ENCODE data around the gene TGIF1. TPM values are rescaled to one million over a fixed set of nuclear protein-coding genes. Genes with fewer than 3 reads are reported as not detected.
A peak's percentile ranks its signal among the peaks of the same experiment; 100 is the strongest.

The TGIF1 gene
- total and polyA plus RNA-seq, 9 of the 15 experiments (the other 6 are each of a cell fraction or from before 2014, with no cell fraction given), result 16.1 to 77.7 (median 44.6) TPM

- ChIA-PET POLR2A (no interaction called here), CTCF (ENCODE audit: low intra/inter-chr PET ratio) (no interaction called here)
- no TSS peak for BruUV-seq (replicated peaks)
- Histone ChIP-seq H3K9me1 (ENCODE audit: control insufficient read depth, insufficient read depth, low read length) (no peaks in the 10 kb centered on the region), H3K9me3 (replicated peaks; ENCODE audit: control insufficient read depth, insufficient read depth, low read depth, low read length) (no peaks in the 10 kb centered on the region), H3K4me2 (ENCODE audit: insufficient read depth, low read length) (no peak overlapping the region), H3K79me2 (ENCODE audit: control insufficient read depth, insufficient read depth, low read length) (no peaks in the 10 kb centered on the region), H2AFZ (ENCODE audit: low read depth, low read length) (no peak overlapping the region), H3K27ac (ENCODE audit: extremely low read depth, low read depth, low read length) (no peak overlapping the region), H3K9ac (ENCODE audit: insufficient read depth in 1 of 2, low read depth in 2 of 2, low read length in 2 of 2) (no peak overlapping the region), H3K36me3 (ENCODE audit: control insufficient read depth, insufficient read depth, low read length) (no peaks in the 10 kb centered on the region), H3K4me3 (no peak overlapping the region), H4K20me1 (replicated peaks; ENCODE audit: control insufficient read depth, insufficient read depth, low read length) (no peaks in the 10 kb centered on the region), H3K4me1 (replicated peaks in 1 of 2; ENCODE audit: control insufficient read depth in 2 of 2, insufficient read depth in 2 of 2, low read length in 2 of 2) (peaks cover 3 to 7% of the 10 kb centered on the region in 2 experiments; a peak in 3 of 5 replicates), H3K27me3 (ENCODE audit: control insufficient read depth in 2 of 2, insufficient read depth in 2 of 2, low read length in 2 of 2) (no peaks in the 10 kb centered on the region)
- FAIRE-seq (no peak), DNase-seq (ENCODE audit: extremely low read depth in 1 of 4, low spot score in 3 of 4) (no peak), ATAC-seq (no peak)
- TF ChIP-seq CEBPG (CRISPR knock-in tag; IDR thresholded peaks at IDR 0.05) (no peak), CEBPG (tag; conservative IDR thresholded peaks at IDR 0.05 in 1 of 2, IDR thresholded peaks at IDR 0.05 in 1 of 2) (peak in 1 of 2 experiments; percentile 21; a peak in 1 of 4 replicates), PRPF4 (IDR thresholded peaks at IDR 0.05; ENCODE audit: insufficient read depth, low read depth, low read length, poor library complexity, severe bottlenecking) (no peak)
- intact Hi-C loops (cut with micrococcal nuclease), result no loop called here
- in situ Hi-C loops (cut with MboI), result no loop called here
- WGBS (ENCODE audit: insufficient coverage, low coverage, missing lambda C conversion rate), result 76% methylated on average over 5 of the region's 5 CpGs
Measured at GRCh38 chr18:3427944-3428343, 22.0 kb upstream of the TGIF1 start.

- WGBS (ENCODE audit: insufficient coverage, low coverage, missing lambda C conversion rate), result 73% methylated on average over 3 of the region's 3 CpGs
- intact Hi-C loops (cut with micrococcal nuclease), result no loop called here
- no peak overlapping the region for H3K9ac ChIP-seq (ENCODE audit: insufficient read depth in 1 of 2, low read depth in 2 of 2, low read length in 2 of 2)
- no peak overlapping the region for H3K27ac ChIP-seq (ENCODE audit: extremely low read depth, low read depth, low read length)
- CTCF ChIA-PET (ENCODE audit: low intra/inter-chr PET ratio), result no interaction called here
- in situ Hi-C loops (cut with MboI), result no loop called here
- no TSS peak for BruUV-seq (replicated peaks)
- H3K79me2 ChIP-seq (ENCODE audit: control insufficient read depth, insufficient read depth, low read length), result no peaks in the 10 kb centered on the region
- H2AFZ ChIP-seq (ENCODE audit: low read depth, low read length), result peak overlapping the region; percentile 18; the same call in 1 of the 2 replicates
- POLR2A ChIA-PET, result no interaction called here
- DNase-seq (ENCODE audit: extremely low read depth in 1 of 4, low spot score in 3 of 4) (no peak), FAIRE-seq (no peak), ATAC-seq (no peak)
- H3K4me3 ChIP-seq, result no peak overlapping the region
- H3K36me3 ChIP-seq (ENCODE audit: control insufficient read depth, insufficient read depth, low read length), result no peaks in the 10 kb centered on the region
- no peaks in the 10 kb centered on the region for H4K20me1 ChIP-seq (replicated peaks; ENCODE audit: control insufficient read depth, insufficient read depth, low read length)
- no peak overlapping the region for H3K4me2 ChIP-seq (ENCODE audit: insufficient read depth, low read length)
- no peaks in the 10 kb centered on the region for H3K9me3 ChIP-seq (replicated peaks; ENCODE audit: control insufficient read depth, insufficient read depth, low read depth, low read length)
- no peaks in the 10 kb centered on the region for H3K9me1 ChIP-seq (ENCODE audit: control insufficient read depth, insufficient read depth, low read length)
- peaks cover 3 to 7% of the 10 kb centered on the region in 2 experiments; a peak in 3 of 5 replicates for H3K4me1 ChIP-seq (replicated peaks in 1 of 2; ENCODE audit: control insufficient read depth in 2 of 2, insufficient read depth in 2 of 2, low read length in 2 of 2)
- TF ChIP-seq MLLT1 (IDR thresholded peaks at IDR 0.05) (no peak), ZNF384 (IDR thresholded peaks at IDR 0.05; ENCODE audit: low read depth, low read length) (no peak), ETS2 (tag; IDR thresholded peaks at IDR 0.05; ENCODE audit: borderline replicate concordance, poor library complexity, severe bottlenecking) (no peak), ZNF134 (CRISPR knock-in tag; conservative IDR thresholded peaks at IDR 0.05) (no peak), MAFK (IDR thresholded peaks at IDR 0.05; ENCODE audit: low read length) (no peak), ZMIZ1 (IDR thresholded peaks at IDR 0.05; ENCODE audit: low read depth in 2 of 2, low read length in 2 of 2) (no peak)
- no peaks in the 10 kb centered on the region for H3K27me3 ChIP-seq (ENCODE audit: control insufficient read depth in 2 of 2, insufficient read depth in 2 of 2, low read length in 2 of 2)
Measured at GRCh38 chr18:3429121-3429520, 20.9 kb upstream of the TGIF1 start.

Data from K562 (cell line).